ENCODE data around the gene SLC7A1.
"Not testable (repeated sequence)": the region's sequence is repeated elsewhere in the genome, so short reads cannot be mapped to it uniquely, and the experiment has no call there.

The SLC7A1 gene

GRCh38 chr13:29595380-29596063, at the start of gene SLC7A1:
TSS of gene SLC7A1 (minus strand) at chr13:29595688. CDS start at chr13:29536188, 59,500 bp downstream.
- in situ Hi-C loops (cut with MboI; ENCODE audit: low sequenced_read_pairs), result no loop called here

DNA sequence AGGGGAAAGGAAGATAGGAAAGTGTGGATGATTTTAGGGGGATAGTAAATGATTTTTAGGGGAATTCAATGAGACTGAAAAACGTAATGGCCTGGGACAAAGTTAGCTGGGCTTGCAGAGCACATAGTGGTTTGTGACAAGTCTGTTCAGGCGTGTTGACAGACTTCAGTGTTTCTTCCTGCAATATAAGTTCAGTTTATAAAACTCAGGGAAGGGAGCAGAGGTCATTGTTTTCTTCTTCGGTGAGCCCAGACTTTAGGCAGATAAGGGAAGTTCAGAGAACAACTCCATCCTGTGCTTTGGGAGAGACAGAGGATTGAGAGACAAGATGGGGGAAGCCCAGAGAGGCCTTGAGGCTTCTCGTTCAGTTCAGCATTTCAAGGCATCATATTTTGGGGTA, 45.2 kb upstream of the SLC7A1 start:
- in situ Hi-C loops (cut with MboI; ENCODE audit: low sequenced_read_pairs), result no loop called here

DNA sequence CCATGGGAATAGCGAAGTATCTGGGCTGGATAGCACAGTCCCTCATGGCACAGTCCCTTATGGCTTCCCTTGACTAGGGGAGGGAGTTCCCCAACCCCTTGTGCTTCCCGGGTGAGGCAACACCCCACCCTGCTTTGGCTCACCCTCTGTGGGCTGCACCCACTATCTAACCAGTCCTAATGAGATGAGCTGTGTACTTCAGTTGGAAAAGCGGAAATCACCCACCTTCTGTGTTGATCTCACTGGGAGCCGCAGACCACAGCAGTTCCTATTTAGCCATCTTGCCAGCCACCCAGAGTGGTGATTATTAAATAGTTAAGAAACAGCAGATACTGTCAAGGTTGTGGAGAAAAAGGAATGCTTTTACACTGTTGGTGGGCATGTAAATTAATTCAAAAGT, 41.3 kb upstream of the SLC7A1 start:
- in situ Hi-C loops (cut with MboI; ENCODE audit: low sequenced_read_pairs), result not testable (repeated sequence)

GRCh38 chr13:29624997-29625396, 29.5 kb upstream of the SLC7A1 start:
- in situ Hi-C loops (cut with MboI; ENCODE audit: low sequenced_read_pairs), result no loop called here

- in situ Hi-C loops (cut with MboI; ENCODE audit: low sequenced_read_pairs), result no loop called here
Measured at GRCh38 chr13:29621841-29622240, 26.4 kb upstream of the SLC7A1 start.

GRCh38 chr13:29621051-29621800, 25.7 kb upstream of the SLC7A1 start:
- in situ Hi-C loops (cut with MboI; ENCODE audit: low sequenced_read_pairs), result no loop called here

GRCh38 chr13:29619995-29620394, 24.5 kb upstream of the SLC7A1 start:
- in situ Hi-C loops (cut with MboI; ENCODE audit: low sequenced_read_pairs), result no loop called here

GRCh38 chr13:29613101-29613500, 17.6 kb upstream of the SLC7A1 start:
- in situ Hi-C loops (cut with MboI; ENCODE audit: low sequenced_read_pairs), result no loop called here

- in situ Hi-C loops (cut with MboI; ENCODE audit: low sequenced_read_pairs), result no loop called here
Measured at GRCh38 chr13:29607465-29607864, 12.0 kb upstream of the SLC7A1 start.

GRCh38 chr13:29605860-29606526, 10.5 kb upstream of the SLC7A1 start:
- in situ Hi-C loops (cut with MboI; ENCODE audit: low sequenced_read_pairs), result no loop called here

GRCh38 chr13:29598321-29598720, 2.8 kb upstream of the SLC7A1 start:
- in situ Hi-C loops (cut with MboI; ENCODE audit: low sequenced_read_pairs), result no loop called here

DNA sequence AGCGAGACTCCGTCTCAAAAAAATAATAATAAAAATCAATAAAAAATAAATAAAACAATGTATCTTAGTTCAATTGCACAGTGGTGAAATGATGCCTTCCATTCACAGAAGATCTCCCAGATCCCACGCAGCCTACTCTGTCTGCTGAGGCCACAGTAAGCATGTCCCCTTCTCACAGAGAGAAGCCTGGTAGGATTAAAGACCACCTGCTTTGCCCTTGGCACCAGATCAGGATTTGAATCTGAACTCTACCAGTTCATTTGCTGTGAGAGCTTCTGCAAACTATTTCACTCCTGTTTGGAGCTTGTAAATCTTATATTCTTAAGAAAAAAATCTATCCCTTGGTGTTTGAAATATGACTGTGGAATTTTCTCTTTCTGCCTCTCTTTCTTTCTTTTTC, 2.2 kb upstream of the SLC7A1 start:
- in situ Hi-C loops (cut with MboI; ENCODE audit: low sequenced_read_pairs), result no loop called here

DNA sequence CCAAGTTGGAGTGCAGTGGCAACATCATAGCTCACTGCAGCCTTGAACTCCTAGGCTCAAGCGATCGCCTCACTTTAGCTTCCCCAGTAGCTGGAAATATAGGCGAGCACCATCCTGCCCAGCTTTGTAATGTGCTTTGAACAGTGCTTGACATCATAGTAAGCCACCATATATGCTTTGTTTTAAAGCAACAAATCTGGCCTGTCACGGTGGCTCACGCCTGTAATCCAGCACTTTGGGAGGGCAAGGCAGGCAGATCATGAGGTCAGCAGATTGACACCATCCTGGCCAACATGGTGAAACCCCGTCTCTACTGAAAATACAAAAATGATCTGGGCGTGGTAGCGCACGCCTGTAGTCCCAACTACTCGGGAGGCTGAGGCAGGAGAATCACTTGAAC, 1.8 kb upstream of the SLC7A1 start:
- in situ Hi-C loops (cut with MboI; ENCODE audit: low sequenced_read_pairs), result no loop called here

DNA sequence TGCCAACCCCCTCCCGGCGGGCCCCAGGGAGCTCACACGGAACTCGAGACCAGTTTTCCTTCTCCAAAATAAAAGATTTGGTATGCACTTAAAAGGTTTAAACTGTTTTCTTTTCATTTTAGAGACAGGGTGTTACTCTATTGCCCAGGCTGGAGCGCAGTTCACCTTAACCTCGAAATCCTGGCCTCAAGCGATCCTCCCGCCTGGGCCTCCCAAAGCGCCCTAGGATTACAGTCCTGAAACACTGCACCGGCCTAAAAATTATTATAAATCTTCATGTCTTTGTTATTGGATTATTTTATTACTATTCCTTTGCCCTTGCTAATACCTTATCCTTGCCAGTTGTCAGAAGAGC, 553 bp upstream of the SLC7A1 start:
- in situ Hi-C loops (cut with MboI; ENCODE audit: low sequenced_read_pairs), result no loop called here

DNA sequence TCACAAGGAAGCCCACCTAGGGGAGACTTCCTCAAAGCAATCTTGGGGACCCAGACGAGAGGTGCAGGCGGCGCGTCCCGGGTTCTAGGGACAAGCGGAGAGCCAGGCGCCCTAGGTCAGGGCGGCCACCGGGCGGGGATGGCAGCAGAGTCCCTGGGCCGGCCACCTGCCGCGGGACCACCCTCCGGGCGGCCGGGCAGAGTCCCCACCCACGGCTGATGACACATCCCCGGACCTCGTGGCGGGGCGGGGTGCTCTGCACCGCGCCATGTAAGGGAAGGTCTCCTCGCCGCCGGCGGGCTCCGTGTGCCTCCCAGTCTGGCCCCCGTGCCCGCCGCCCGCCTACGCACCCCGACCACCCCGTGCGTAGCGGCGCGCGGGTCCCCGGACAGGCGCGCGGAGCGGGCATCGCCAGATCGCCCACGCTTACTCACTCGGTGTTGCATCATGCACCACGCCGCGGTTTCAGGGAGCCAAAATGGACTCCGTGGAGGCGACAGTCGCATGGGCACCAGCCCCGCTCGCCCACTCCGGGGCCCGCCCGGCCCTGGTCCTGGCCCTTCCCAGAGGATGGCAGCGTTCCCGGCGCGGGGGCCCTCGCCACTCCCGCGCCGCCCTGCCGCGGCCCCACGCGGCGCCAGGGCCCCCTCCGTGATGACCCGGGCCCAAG, 643 bp downstream of the SLC7A1 start:
- in situ Hi-C loops (cut with MboI; ENCODE audit: low sequenced_read_pairs), result no loop called here

DNA sequence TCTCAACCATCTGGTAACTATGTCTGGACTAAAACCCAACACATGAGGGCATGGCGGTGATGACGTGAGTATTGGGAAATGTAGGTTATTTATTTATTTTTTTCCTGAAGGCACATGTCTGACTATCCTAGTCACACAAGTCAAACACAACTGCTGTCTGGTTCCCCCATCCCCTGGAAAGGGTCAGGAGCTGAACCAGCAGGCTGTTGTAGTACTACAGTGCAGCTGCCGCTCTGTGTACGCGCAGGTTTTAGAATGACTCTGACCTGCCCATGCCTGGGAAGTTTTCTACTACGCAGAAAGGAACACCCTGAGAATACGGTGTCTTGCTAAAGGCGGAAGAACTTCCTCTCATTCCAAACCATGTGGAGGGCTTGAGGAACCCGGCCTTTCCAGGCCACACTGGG, 1.2 kb downstream of the SLC7A1 start:
- in situ Hi-C loops (cut with MboI; ENCODE audit: low sequenced_read_pairs), result no loop called here

- in situ Hi-C loops (cut with MboI; ENCODE audit: low sequenced_read_pairs), result no loop called here
Measured at GRCh38 chr13:29593605-29594297, 1.7 kb downstream of the SLC7A1 start.

GRCh38 chr13:29591310-29591709, 4.2 kb downstream of the SLC7A1 start:
- in situ Hi-C loops (cut with MboI; ENCODE audit: low sequenced_read_pairs), result no loop called here

DNA sequence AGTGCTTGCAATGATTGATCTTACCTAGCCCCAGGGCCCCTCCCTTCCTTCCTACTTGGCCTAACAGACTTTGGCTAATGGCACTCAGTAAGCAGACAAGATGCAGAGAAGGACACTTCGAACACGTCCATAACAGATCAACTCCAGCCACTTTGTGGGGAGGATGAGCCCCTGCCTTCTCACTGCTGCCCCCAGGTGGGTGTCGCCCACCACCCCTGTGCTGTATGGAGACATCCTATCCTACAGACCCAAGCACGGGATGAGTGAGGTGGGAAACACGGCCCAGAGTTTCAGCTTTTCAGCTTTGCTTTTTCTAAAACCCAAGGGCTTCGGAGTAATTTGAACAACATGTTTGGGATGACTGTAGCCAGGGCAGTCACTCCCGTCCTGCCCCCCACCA, 5.5 kb downstream of the SLC7A1 start:
- in situ Hi-C loops (cut with MboI; ENCODE audit: low sequenced_read_pairs), result no loop called here

DNA sequence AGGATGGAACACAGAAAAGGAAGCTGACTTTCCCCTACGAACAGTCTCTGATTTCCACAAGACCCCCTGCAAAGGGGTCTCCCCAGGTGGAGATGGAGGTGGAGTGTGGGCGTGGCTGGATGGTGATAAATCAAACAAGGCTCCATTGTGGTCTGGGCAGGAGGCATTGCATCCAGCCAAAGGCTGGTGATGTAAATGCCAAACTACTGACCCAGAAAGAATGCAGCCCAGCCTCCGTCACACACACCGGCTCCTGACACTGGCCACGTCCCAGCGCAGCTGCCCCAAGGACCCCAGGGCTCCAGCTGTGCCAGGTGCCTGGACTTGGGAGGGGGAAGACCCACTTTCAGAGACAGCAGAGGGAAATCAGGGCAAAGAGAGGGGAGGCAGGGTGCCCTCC, 6.3 kb downstream of the SLC7A1 start:
- in situ Hi-C loops (cut with MboI; ENCODE audit: low sequenced_read_pairs), result no loop called here

- in situ Hi-C loops (cut with MboI; ENCODE audit: low sequenced_read_pairs), result no loop called here
Measured at GRCh38 chr13:29587645-29588044, 7.8 kb downstream of the SLC7A1 start.
